OCI-LY3 (cell line): ENCODE measurements around the gene LMCD1.

Source experiments
- EZH2phosphoT487 ChIP-seq: fragments of 200-600 bp; shearing (Covaris generic); IDR thresholded peaks from 2 replicates; pipeline ENCODE4 v1.6.1; 2018; ENCODE audit warnings: antibody characterized with exemption, mixed run types, low read depth
- TF ChIP-seq, protein P1 (sequence below): fragments of 200-600, 300-600 bp; sonication (generic); IDR thresholded peaks from 2 replicates; pipeline ENCODE4 v1.5.1; 2014; ENCODE audit warnings: antibody characterized with exemption, low read length, low read depth

DNA sequence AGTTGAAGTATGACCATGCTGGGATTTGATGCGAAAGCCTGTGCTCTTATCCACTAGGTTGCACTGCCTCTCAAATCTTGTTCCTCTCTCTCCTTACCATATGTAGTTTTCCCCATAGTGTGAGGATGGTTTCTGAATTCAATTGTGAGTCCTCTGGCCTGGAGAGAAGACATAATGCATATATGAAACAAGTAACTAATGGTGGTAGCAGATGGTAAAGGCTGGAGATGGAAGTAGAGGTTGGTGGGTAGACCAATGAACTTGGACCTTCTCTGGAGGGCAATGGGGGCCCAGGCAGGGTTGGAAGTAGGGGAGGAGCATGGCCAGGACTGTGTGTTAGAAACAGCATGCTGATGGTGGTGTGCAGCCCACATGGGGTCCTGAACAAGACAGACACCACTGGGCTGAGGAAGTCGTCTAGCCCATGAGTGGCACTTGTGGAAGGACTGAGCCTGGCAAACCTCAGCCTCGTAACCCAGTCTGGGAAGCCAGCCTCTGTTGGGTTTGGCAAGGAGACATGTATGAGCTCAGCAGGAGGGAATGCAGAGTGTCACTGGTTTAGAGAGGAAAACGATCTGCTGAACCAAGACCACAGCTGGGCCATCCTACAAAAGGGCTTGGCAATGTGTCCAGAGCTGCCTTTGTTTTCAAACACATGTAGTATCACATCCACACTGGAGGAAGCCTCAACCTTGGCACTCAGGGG is 18.5 kb upstream of the LMCD1 start:
- TF ChIP-seq, protein P1, sequence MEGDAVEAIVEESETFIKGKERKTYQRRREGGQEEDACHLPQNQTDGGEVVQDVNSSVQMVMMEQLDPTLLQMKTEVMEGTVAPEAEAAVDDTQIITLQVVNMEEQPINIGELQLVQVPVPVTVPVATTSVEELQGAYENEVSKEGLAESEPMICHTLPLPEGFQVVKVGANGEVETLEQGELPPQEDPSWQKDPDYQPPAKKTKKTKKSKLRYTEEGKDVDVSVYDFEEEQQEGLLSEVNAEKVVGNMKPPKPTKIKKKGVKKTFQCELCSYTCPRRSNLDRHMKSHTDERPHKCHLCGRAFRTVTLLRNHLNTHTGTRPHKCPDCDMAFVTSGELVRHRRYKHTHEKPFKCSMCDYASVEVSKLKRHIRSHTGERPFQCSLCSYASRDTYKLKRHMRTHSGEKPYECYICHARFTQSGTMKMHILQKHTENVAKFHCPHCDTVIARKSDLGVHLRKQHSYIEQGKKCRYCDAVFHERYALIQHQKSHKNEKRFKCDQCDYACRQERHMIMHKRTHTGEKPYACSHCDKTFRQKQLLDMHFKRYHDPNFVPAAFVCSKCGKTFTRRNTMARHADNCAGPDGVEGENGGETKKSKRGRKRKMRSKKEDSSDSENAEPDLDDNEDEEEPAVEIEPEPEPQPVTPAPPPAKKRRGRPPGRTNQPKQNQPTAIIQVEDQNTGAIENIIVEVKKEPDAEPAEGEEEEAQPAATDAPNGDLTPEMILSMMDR, result no peak
- no peak for TF ChIP-seq EZH2phosphoT487
